Hematopoietic multipotent progenitor cell treated with erythropoietin and hydrocortisone succinate and interleukin-3 and kit ligand, for 6 days (in vitro differentiated cells): ENCODE results near the gene F11.
"Not testable (repeated sequence)": the region's sequence is repeated elsewhere in the genome, so short reads cannot be mapped to it uniquely, and the experiment has no call there.

Experiments used
- DNase-seq: peaks from one replicate; pipeline ENCODE4 v3.0.0-alpha.2; 2015

The F11 gene

GRCh38 chr4:186265683-186266652, at the start of gene F11:
Gene F11 (plus strand): TSS chr4:186266189. CDS start chr4:186267137, 948 bp downstream.
- DNase-seq, result no peak

GRCh38 chr4:186216465-186217024, 49.4 kb upstream of the F11 start:
- no peak for DNase-seq

DNA sequence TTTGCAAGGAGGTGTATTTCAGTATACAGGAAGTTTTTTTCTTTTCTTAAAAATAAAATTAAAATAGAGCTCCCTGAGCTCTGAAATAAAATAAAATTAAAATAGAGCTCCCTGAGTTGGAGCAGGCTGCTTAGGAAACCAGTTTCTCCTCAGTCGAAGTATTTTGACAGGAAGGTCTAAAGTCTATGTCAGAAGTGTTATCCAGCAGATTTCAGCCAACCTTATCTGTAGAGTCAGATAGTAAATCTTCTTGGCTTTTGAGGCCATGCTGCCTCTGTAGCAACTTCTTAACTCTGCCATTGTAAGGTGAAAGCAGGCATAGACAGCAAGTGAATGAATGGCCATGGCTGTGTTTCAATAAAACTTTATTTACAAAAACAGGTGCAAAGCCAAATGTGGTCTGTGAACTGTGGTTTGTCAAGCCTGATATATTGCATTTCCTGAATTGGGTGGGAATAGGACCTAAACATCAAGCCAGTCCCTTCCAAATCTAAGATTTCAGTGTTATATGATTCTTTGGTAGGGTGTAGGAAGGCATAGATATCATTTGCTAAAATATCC, 48.2 kb upstream of the F11 start:
- DNase-seq, result no peak

DNA sequence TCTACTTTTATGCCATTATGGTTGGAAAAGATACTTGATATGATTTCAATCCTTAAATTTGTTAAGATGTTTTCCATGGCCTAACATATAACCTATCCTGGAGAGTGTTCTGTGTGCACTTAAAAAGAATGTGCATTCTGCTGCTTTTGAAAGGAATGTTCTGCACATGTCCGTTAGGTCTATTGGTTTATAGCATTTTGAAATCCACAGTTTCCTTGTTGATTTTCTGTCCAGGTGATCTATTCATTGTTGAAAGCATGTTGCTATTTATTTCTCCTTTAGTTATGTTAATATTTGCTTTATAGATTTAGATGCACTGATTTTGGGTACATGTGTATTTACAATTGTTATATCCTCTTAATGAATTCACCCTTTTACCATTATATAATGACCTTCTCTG, 44.4 kb upstream of the F11 start:
- DNase-seq, result no peak

GRCh38 chr4:186225848-186226247, 40.1 kb upstream of the F11 start:
- no peak for DNase-seq

DNA sequence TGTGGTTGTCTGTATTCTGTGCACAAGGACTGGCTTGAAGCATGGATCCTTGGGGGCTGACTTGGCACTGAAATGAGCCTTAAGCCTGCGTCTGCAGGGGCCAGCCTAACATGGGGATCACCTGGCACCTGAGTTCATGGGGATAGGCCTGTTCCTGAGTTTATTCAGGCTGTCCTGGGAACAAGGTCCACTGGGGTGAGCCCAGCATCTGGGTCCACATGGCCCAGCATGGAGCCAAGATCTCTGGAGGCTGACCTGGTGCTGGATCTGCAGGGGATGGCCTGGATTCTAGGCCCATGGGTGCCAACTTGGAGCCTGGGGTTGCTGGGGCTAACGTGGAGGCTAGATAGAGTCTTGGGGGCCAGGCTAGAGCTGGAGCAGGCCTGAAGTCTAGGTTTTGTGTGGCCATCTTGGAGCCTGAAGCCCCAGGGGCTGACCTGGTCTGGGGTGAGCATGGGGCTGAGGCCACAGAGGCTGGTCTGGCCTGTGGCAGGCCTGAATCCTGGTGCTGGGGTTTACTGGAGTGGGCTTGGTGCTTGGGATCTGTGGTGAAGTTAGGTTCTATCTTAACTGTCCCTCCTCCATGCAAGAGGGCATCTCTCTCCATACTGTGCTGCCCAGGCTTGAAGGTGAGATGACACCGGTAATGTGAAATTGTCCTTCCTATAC, 39.3 kb upstream of the F11 start:
- no peak for DNase-seq

DNA sequence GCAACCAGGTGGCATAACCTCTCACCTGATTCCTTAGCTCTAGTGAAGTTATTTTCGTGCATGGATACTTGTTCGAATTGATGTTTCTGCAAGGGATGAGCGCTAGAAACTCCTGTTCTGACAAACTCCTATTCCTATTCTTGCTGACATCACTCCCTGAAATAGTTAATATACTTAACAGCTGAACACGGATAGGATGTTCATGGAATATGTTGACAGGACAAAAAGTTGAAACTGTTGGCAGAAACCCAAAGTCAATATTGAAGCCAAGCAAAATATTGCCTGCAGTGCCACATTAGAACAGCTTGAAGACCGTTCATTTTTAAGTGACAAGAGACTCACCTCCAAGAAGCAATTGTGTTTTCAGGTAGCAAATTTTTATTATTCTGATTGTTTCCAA, 38.8 kb upstream of the F11 start, which contains the start of gene KLKB1:
TSS of gene KLKB1 (plus strand) at position 287 of the 400 bp plus-strand sequence. CDS start 689 bp downstream, outside the sequence.
- no peak for DNase-seq

GRCh38 chr4:186227744-186228513, 38.1 kb upstream of the F11 start:
- DNase-seq, result no peak

DNA sequence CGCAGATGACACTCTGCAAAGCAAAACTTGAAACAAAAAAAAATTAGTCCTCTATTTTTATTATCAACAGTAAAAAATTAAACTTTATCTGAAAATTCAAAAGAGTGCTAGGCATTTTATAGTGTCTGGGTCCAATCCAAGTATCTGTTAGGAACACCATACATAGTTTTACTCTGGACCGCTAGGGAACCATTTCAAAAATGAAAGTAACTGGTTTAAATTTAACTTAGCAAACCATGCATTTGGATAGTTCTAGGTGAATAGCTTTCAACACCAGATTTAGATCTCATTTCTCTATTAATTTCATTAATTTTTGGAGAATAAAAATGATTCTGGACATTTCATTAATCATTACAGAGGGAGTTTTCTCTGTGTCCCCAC, 37.5 kb upstream of the F11 start:
- DNase-seq, result no peak

- no peak for DNase-seq
These were observed 31.6 kb upstream of the F11 start for GRCh38 chr4:186234367-186234766.

DNA sequence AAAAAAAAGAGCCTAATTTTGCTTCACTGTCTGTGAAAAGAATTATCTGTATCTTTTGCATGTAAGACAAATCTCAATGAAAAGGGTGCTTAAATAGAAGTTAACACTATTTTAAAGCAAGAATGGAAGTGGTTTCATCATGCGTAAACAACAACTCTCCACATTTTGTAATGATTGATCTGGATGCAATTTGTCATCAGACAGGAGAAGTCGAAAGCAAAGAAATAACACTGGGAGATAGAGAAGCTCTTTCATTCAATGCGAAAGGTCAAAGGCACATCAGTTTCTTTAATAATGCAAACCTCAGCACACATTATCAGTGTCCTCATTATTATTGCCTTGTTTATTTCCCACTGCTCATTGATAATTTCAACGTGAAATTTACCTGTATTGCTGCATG, 29.9 kb upstream of the F11 start:
- DNase-seq, result no peak

- no peak for DNase-seq
These were observed 25.5 kb upstream of the F11 start for GRCh38 chr4:186240452-186240847.

GRCh38 chr4:186240848-186241491, 25.0 kb upstream of the F11 start:
- DNase-seq, result no peak

- DNase-seq, result no peak
These were observed 24.4 kb upstream of the F11 start for GRCh38 chr4:186241616-186242015.

DNA sequence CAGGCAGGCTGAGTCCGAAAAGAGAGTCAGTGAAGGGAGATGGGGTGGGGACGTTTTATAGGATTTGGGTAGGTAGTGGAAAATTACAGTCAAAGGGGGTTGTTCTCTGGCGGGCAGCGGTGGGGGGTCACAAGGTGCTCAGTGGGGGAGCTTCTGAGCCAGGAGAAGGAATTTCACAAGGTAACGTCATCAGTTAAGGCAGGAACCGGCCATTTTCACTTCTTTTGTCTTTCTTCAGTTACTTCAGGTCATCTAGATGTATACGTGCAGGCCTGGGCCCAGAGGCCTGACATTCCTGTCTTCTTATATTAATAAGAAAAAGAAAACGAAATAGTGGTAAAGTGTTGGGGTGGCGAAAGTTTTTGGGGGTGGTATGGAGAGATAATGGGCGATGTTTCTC, 24.0 kb upstream of the F11 start:
- not testable (repeated sequence) for DNase-seq

GRCh38 chr4:186243331-186243730, 22.7 kb upstream of the F11 start:
- DNase-seq, result no peak

DNA sequence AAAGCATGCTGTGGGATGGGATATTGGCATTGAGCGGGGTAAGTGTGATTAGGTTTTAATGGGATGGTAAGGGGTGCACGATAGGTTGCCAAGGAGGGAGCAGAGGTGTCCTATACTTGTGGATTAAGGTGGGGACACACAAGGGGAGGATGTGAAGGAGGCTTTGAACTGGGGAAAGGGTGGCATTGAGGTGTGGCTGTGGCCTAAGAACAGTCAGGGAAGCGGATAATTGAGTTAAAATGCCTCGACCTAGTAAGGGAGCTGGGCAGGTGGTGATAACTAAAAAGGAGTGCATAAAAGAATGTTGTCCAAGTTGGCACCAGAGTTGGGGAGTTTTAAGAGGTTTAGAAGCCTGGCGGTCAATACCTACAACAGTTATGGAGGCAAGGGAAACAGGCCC, 21.2 kb upstream of the F11 start:
- DNase-seq, result no peak

GRCh38 chr4:186247062-186247752, 18.8 kb upstream of the F11 start:
- not testable (repeated sequence) for DNase-seq

DNA sequence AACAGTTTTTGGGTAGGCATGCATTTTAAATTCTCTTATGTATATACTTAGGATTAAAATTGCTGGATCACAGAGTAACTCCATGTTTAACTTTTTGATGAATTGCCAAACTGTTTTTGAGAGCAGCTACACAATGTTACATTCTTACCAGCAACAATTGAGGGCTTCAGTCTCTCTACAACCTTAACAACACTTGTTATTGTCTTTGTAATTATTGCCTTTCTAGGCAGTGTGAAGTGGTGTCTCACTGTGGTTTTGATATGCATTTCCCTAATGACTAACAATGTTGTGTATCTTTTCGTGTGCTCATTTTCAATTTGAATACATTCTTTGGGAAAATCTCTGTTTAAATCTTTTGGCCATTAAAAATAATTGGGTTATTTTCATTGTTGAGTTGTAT, 17.3 kb upstream of the F11 start:
- DNase-seq, result no peak

DNA sequence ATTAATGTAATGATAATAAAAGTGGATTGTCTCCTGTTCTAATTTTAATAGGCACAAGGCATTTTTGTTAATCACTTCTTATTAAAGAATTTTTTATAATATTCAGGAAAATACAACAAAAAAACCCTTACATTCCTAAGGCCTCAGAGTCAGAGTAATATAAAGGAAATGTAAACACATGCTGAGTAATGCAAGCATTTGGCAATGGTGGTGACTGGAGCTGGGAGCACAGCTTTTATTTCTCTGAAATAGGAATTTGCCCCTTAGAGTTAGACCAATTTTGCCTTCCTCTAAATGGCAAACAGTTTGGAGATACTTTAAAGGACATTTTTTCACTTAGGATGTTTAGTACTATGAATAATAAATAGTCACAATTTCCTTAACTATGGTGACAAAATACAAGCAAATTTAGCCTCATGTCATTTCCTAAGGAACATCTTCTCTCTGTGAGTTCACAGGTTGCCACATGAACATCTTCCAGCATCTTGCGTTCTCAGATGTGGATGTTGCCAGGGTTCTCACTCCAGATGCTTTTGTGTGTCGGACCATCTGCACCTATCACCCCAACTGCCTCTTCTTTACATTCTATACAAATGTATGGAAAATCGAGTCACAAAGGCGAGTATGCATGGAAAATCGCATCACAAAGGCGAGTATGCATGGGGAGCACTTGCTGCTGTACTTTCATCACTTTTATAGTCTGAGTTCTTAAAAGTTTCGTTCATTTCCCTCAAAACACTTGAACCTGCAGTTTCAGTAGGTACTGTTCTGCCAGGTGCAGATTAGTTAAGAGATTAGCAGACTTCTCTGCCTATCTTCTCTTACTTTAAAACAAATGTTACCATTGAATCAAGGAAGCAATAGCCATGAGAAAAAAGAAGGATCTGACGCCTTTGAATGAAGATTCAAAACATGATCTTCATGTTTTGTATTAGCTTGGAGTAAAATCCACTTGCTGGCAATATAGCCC, 15.9 kb upstream of the F11 start:
- DNase-seq, result no peak
